HG03432 (cell line): Measurements from ENCODE around the gene CXCL5.
"Not testable (repeated sequence)": the region's sequence is repeated elsewhere in the genome, so short reads cannot be mapped to it uniquely, and the experiment has no call there.

Experiments used
- ATAC-seq: cut with Tn5 transposase; IDR thresholded peaks from one replicate; pipeline ENCODE4 v1.9.1; 2021; ENCODE audit warnings: mild to moderate bottlenecking, moderate library complexity; ENCODE audit not compliant: unreplicated experiment

The CXCL5 gene

DNA sequence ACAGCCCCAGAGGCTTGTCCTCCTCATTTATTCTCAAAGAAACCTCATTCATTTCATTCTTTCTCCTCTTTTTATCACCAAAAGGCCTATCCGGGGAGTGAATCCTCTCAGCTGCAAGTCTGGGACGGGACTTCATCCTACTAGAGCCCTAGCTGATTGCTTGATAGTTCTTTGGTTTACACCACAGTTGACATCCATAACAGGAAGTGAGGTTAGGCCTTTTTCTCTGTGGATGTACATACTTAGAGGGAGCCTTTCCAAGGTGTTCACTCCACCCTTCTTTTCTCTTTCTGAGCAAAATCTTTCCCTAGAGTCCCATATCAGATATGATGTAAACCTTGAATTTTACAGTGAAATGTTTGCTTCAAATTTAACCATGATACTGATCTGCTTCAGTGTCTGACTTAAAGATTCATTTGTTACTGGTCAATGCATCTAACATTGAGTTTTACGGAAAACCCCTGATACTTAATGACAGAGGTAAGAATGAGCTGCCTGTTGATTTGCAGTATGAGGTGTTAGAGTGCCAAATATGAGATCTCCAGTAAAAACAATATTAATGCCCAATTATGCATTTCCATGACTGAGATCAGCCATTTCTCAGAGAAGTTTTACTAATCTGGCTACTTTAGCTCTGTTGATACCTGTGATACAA, 16.8 kb upstream of the CXCL5 start:
- no peak for ATAC-seq

DNA sequence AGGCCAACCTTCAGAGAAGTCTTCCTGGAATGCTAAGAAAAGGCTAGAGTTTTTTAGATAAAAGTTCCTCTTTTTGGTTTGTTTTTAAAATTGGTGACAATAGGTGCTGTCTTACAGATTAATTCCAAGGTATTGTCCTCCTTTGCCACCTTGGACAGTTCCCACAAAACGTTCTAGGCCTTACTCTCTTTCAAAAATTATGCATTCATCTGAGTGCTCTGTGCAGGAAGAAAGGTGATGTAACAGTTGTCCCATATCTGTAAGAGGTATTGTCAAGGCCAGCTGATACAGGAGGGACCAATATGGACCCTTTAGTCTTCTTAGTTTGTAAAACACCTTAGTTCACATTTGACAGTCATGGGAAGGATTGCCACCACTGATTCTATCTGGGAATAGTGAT, 15.9 kb upstream of the CXCL5 start:
- ATAC-seq: no peak

DNA sequence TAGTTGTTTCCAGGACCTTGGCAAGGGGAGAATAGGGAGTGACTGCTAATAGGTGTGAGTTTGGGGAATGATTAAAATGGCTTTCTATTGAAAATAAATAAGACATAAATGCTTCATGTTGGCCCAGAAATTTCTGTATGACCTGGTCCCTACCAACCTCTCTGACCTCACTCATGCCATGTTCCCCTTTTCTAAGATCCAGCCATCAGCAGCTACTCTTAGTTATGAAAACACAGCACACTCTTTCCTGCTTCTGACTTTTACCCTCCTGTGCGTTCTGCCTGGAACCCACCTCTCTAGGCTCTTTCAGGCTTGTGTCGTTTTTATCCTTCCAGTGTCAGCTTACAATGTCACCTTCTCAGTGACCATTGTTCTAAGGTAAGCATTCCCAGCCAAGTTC, 14.8 kb upstream of the CXCL5 start:
- ATAC-seq: no peak

DNA sequence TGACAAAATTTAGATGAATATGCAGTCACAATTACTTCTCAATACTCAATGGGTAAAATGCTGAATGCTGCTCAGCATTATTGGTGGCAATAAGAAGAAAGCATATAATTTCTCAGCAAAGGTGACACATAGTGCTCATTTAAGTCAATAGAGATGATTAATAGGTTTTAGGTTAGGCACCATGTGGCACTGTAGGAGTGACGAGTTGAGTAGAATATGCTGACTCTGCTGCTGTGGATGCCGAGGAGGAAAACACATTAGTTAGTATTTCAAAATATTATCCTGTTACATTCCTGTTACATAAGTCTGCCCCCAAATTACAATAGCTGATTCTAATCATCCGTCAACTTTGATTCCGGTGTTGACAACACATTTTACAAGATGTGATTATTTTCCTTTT, 13.7 kb upstream of the CXCL5 start:
- no peak for ATAC-seq

- ATAC-seq: no peak
Measured at GRCh38 chr4:74009307-74009706, 10.8 kb upstream of the CXCL5 start.

DNA sequence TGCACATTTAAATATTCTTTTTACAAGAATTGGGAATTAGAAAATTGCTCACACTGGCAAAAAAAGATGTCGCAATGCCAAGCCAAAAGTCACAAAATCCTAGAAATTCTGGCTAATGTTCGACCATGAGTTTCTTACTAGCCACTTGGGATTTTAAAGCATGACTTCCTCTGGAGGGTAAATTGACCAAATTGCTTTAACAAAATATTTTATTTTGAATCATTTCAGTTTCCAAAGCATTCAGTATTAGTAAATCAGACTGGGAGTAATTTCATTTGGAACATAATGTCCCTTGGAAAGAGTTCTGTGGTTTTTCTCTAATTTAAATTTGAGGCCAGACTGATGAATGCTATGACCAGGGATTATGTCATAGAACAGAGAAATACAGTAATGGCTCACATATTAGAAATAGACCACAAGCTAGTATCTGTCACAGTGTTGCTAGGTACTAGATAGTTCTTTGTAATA, 7.6 kb upstream of the CXCL5 start:
- ATAC-seq: no peak

DNA sequence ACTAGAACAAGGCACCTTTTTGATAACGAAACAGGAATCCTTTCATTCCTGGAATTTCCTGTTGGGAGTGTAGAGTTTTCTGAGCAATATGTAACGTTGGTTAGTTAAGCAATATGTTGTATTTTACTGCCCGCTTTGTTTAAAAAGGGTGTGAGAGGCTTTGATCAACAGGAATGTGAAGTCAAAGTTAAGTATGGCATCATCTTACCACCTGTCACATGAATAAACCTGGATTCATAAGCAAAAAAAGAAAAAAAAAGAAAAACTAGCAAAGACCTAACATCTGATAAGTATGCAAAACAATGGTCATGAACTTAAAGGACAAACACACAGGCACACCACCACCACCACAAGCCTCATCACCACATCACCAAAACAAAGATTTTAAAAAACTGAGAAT, 7.1 kb upstream of the CXCL5 start:
- ATAC-seq: no peak

- ATAC-seq: no peak
Measured at GRCh38 chr4:74004668-74005067, 6.2 kb upstream of the CXCL5 start.

DNA sequence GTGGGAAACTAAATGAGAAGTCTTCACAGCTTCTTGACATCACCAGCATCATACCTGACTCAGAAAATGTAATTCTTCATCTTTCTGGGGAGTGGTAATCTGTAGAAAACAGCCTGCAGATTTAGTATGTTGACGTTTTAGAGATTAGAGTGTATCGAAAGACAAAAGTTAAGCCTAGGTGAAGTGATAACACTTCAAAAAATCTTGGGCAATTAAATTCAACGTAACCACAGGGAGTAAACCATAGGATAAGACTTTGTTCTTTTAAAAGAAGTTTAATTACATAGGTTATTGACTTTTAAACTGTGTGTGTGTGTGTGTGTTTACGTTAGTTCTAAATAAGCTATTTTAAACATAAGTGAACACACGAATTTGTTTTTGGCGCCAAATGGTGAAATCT, 1.8 kb upstream of the CXCL5 start:
- ATAC-seq: no peak

DNA sequence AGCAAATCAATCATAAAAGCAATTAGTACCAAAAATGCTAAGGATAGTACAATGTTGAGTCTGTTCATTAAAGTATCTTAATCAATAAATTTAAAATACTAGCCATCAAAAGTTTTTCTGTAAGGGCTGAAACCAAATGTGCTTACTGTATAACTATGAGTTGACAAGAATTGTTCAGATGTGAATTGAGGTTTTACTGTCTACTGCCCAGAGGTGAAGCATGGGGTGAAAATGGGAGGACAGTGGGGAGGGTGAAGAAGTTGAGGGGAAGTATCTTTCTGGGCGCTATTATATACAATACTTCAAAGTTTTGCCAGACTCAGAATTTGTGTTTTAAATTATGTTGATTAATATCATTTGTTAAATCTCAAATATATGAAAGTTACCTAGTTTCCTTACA, 6.4 kb downstream of the CXCL5 start:
- ATAC-seq: no peak

- ATAC-seq: no peak
Measured at GRCh38 chr4:73991742-73992000, 6.8 kb downstream of the CXCL5 start.

DNA sequence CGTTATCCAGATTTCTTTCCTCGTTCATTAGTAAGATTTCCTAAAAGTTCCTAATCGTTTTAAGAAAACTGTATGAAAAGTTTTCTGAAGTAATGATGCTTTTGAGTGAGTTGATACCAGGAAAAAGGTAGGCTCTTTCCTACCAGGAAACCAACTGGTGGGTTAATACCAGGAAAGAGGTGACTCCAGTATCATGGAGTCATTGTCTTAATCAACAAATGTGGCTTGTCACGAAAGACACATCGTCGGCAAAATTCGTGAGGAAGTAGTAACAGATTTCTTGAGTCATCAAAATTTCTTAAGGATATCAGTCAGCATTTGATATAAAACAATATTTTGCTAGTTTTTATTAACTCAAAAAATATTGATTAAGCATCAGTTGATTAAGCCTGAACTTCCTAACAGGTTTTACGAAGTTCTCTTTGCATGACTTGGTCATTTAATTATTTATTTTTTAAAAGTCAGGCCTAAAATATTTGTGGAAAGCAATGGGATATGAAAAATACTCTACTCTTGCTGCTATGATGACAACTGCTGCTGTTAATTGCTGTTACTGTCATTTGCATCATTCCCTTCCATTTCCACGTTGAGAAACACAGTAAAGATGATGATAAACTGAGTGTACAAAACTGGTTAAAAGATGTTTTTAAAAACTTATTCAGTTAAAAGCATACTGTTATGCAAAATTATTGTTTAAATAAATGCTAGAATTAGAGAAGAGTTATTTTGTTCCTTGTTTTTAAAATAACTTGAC, 7.3 kb downstream of the CXCL5 start:
- no peak for ATAC-seq

GRCh38 chr4:73989928-73990327, 8.5 kb downstream of the CXCL5 start:
- ATAC-seq: no peak

- ATAC-seq: no peak
Measured at GRCh38 chr4:73989031-73989430, 9.4 kb downstream of the CXCL5 start.

- ATAC-seq: no peak
Measured at GRCh38 chr4:73988061-73988460, 10.4 kb downstream of the CXCL5 start, which contains the start of gene PPBP. Gene PPBP, minus strand, starts transcription at chr4:73988190. Its CDS starts 87 bp downstream, at chr4:73988103.

GRCh38 chr4:73985528-73985852, 13.0 kb downstream of the CXCL5 start:
- ATAC-seq: no peak

- ATAC-seq: no peak
Measured at GRCh38 chr4:73984736-73985527, 13.5 kb downstream of the CXCL5 start.

DNA sequence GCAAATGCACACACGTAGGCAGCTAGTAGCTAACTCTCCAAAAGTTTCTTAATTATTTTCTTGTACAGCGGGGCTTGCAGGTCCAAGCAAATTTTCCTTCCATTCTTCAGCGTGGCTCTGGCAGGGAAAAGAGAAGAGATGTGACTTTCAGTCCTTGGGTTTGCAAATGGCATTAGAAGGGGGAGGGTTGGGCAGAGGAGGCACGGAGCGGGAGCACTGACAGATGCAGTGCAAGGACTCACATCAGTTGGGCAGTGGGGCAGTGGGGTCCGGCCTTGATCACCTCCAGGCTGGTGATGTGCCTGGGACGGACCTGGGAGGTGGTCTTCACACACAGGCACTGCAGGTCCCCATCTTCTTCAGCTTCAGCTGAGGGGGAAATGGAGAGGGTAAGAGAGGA, 17.3 kb downstream of the CXCL5 start:
- ATAC-seq: not testable (repeated sequence)

DNA sequence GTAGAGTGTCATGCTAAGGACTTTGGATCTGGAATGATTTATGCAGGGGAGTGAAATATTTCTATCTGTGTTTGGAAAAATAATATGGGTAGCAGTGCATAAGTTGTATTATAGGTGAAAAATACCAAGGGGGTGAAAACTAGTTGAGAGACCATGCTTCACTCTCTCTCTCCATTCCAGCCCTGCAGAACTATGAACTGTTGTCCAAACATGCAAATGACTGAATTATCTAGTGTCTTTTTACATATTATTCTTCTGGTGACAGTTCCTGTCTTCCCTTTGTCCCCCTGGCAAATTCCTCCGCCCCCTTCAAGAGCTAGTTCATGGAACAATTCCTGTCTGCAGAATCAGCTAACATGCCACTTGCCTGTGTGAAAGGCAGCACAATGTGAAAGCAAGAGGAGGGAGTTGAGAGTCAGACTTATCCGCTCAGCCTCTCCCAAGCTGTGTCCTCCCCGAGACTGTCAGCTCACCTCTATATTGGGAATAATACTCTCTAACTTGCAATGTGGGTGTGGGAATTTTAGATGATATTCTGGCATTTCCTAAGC, 19.0 kb downstream of the CXCL5 start:
- no peak for ATAC-seq

- ATAC-seq: no peak
Measured at GRCh38 chr4:73978886-73979285, 19.6 kb downstream of the CXCL5 start.

- ATAC-seq: no peak
Measured at GRCh38 chr4:73976716-73977115, 21.8 kb downstream of the CXCL5 start.

- no peak for ATAC-seq
Measured at GRCh38 chr4:73976217-73976616, 22.3 kb downstream of the CXCL5 start.
